Left ventricle myocardium superior (tissue), 1 donor: ENCODE results near the gene CYP3A5. TPM values are rescaled to one million over a fixed set of nuclear protein-coding genes. Genes with fewer than 3 reads are reported as not detected.
A peak's percentile ranks its signal among the peaks of the same experiment; 100 is the strongest.
"Not testable (repeated sequence)": the region's sequence is repeated elsewhere in the genome, so short reads cannot be mapped to it uniquely, and the experiment has no call there.

Experiments used
- ATAC-seq: fragments of 200-7000 bp; cut with Tn5 transposase; one replicate; pipeline ENCODE4 v1.9.1; 2020; ENCODE audit warnings: mild to moderate bottlenecking, moderate library complexity
- DNase-seq: peaks from one replicate; pipeline ENCODE4 v3.0.0-alpha.2; 2020
- intact Hi-C: fragments of 100-400 bp; cut with micrococcal nuclease; formaldehyde crosslinking; loops from one replicate; pipeline ENCODE4 v1.11.0; 2022
- long read RNA-seq: library from polyadenylated mRNA; unstranded; transcript quantifications from one replicate; pipeline ENCODE4 v2.0.0, GENCODE V29; 2021
- total RNA-seq: library from RNA; stranded (reverse); fragmentation: NEBNext Ultra II Directional; extraction: Animal tissue kit (Norgen Biotek cat#: 25700); gene quantifications from one replicate; pipeline ENCODE4 v1.2.1, GENCODE V29; 2021
- donor health status: DM: no; HTN: yes; CAD: no; lungs with severe emphysema.

CYP3A5 gene
- 0.25 TPM for total RNA-seq
- long read RNA-seq: 0 reads

DNA sequence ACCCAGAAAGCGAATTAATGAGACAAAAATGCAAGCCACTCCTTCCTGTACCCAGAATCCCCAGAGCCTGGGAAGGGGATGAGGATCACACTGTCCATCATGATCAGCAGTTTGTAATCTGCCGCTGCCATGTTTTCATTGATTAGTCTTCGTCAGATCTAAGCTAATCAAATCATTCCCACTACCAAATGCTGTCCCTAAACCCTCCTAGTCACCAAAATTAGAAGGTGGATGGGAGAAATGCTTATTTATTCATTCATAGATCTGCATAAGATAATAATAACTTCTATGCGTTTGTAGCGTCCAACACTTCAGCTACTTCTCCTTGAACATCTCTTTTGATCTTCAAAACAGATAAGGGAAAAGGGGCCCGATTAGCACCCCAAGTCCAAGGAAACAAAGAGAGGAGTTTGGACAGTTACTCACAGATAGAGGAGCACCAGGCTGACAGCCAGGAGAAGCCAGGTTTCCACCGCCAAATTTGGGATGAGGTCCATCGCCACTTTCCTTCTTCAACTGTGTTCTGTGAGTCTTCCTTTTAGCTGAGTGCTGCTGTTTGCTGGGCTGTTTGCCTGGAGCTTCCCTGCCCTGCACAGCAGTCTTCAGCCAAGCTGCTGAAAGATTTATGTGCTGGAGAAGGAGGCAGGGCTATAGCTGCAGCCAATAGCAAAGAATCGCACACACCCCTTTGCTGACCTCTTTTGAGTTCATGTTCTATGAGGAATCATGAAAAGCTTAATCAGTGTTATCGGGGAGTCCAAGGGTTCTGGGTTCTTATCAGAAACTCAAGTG is at the start of gene CYP3A5:
Gene CYP3A5 (minus strand): TSS at position 597 of the 792 bp plus-strand sequence. CDS start 100 bp downstream, at position 497.
- ATAC-seq: peak; percentile 59
- intact Hi-C loops: no loop called here
- DNase-seq: no peak

DNA sequence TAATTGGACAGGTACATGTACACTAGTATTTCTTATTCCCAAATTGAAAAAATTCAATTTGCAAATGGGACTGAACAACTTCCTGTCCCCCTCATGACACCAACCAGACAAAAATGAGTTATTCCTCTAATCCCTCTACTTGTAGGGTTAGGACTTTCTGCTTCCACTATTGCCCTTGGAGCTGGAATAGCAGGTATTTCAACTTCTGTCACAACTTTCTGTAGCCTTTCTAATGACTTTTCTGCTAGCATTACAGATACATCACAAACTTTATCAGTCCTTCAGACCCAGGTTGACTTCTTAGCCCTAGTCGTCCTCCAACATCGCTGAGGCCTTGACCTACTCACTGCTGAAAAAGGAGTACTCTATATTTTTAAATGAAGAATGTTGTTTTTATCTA is 48.8 kb upstream of the CYP3A5 start:
- no peak for DNase-seq
- intact Hi-C loops: no loop called here
- no peak for ATAC-seq

DNA sequence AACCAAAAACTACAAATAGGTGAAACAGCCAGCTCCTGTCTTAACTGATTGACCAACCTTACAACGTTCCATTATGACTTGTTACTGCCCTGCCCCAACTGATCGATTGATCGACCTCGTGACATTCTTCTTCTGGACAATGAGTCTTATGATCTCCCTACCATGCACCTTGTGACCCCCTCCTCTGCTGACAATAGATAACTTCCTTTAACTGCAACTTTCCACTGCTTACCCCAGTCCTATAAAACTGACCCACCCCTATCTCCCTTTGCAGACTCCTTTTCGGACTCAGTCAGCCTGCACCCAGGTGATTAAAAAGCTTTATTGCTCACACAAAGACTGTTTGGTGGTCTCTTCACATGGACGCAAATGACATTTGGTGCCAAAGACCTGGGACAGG is 43.4 kb upstream of the CYP3A5 start:
- ATAC-seq, intact Hi-C loops, DNase-seq: not testable (repeated sequence)

DNA sequence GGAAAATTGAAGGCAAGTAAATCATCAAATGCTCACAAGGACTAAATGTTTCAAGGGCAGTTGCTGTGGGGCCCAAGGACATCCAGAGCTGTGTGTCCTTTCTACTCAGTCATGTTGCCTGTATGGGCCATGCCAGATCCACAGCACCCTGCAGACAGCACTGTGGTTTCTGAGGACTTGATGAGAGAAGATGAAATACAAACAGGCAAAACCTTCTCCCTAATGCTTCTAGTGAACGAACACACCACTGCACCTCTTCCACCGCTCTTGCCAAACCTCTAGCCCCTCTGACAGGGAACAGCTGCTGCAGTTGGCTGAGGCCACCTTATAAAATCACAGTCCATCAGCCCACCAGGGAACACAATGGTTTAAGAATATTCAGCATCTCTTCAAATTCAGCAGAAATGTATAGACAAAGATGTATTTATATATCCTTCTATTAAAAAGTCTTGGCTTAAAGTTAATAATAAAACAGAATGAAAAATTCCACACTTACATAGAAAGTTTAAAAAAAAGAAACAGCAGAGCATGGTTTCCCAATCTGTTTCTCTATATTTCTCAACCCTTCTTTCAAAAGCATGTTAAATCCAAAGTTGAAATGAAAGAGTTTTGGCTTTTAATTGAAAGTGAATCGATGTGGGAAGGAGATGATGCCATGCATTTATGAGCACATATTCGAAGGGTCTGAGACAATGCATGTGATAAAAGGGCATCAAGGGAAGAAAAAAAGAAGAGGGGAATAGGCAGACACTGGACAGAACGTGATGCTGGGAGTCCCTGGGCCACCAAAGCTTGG is 41.2 kb upstream of the CYP3A5 start:
- no peak for ATAC-seq
- no peak for DNase-seq
- intact Hi-C loops: no loop called here

DNA sequence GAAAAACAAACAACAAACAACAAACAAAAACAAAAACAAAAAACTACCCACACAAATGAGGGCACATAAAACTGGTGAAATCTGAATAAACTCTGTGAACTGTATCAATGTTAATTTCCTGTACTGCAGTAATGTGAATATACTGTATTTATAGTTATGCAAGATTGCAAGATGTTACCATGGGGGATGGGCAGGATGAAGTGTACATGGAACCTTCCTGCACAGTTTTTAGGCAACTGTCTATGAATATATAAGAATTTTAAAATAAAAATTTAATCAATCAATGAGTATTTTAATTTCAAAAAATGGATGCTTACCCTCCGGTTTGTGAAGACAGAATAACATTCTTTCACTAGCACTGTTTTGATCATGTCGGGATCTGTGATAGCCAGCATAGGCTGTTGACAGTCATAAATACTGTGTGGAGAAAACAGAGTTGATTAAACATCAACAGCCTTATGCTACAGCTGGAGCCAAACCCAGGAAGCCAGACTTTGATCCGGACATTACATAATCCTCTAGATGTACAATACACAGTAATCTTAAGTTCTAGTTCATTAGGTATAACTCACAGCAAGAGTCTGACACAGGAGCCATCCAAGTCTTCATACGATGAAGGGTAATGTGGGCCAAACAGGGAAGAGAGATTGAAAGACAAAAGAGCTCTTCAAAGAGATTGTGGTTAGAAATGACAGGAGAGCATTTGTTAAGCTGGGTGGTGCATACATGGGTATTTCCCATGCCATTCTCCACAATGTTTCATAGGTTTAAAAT is 40.4 kb upstream of the CYP3A5 start:
- DNase-seq (no peak), ATAC-seq (no peak)
- intact Hi-C loops: no loop called here

DNA sequence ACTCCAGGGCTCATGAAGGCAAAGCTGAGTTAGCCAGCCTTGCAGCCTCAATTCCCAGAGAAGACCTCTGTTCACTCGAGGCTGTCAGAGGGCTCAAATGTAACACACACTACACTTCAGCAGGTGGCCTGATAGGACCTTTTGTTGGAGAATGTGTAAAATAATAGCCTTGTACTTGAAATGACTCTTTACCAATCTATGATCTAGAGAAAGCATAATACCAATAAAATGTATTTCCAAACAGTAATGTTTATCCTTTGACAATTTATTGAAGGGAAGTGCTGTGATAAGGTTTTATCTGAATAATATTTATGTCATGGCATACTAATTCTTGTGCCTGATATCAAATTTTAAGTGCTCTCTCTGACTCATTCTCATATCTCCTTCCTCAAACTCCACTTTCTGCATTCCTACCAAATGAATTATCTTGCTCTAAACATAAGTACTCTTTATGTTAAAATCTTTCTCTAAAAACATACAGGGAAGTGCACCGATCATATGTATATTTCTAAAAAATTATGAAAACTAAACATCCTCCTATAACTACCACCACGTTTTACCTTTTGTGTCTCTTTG is 34.3 kb upstream of the CYP3A5 start:
- DNase-seq (no peak), ATAC-seq (no peak)
- intact Hi-C loops: no loop called here

DNA sequence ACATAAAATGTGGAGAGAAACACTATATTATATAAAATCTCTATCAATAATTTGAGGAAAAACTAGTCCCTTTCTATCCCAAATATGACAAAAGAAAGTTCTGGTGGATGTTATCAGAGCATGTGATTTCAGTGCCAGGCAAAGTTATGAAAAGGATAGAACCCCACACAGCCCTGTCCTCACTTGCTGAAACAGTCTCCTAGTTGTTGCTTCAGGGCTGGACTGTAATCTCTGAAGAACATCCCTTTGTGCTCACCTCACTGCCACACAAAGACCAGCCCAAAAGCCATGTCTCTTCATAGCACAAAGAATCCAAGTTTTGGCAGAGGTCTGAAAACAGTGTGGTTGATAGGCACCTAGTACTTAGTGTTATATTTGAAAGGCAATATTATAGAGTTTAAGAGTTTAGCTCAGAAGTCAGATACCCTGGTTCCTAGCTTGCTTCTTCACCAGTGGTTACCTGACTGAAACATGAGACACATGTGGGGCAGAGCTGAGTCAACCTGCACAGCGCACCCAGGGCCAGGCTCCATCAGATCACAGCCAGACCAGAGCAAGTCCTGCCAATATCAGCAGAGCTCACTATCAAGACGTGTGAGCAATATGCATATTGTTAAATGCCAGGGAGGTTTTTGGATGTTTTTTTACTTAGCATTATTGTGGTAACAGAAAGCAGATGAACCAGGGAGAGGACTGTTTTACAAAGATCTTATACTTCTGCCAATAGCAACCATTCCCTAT is 30.2 kb upstream of the CYP3A5 start:
- DNase-seq (no peak), ATAC-seq (no peak)
- intact Hi-C loops: no loop called here

DNA sequence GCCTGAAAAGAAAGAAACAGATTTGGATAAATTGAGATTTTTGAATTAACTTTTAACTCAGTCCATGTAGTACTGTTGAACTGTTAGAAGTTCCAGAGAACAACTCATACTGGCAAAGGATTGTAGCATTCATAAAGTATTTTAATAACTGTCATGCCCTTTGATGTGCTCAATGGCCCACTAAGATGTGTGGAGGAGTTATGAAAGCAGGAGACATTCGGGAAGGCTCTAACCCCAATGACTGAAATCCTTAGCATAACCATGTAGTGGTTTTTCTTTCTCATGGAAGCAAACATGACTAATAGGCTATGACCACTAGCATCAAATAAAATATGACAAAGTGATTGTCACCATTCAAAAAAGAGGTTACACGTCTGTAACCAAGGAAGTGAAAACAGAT is 29.5 kb upstream of the CYP3A5 start:
- no peak for DNase-seq
- ATAC-seq: no peak
- intact Hi-C loops: no loop called here

DNA sequence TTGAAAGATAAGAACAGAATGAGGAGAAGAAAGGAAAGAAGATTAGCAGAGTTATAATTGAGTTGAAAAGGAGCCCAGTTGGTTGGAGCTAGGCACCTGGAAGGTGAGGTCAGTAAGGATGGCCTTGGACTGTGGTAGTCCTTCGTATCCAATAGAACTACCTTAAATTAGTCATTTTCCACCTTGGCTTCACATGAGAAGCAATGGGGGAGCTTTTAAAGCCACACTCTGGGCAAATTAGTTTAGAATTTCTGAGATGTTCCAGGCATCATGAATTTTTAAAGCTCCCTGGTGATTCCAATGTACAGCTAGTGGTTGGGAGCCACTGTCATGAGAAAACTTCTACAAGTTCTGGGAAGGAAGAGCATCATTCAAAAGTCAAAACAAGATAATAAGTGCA is 27.3 kb upstream of the CYP3A5 start:
- intact Hi-C loops: no loop called here

DNA sequence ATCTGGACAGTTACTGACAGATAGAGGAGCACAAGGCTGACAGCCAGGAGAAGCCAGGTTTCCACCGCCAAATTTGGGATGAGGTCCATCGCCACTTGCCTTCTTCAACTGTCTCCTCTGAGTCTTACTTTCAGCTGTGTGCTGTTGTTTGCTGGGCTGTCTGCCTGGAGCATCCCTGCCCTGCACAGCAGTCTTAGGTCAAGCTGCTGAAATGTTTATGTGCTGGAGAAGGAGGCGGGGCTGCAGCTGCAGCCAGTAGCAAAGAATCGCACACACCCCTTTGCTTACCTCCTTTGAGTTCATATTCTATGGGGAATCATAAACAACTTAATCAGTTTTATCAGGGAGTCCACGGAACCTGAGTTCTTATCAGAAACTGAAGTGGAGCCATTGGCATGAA is 20.1 kb upstream of the CYP3A5 start:
- DNase-seq: no peak
- no peak for ATAC-seq
- intact Hi-C loops: no loop called here

More for the DNA sequence above, 27.3 kb upstream of the CYP3A5 start:
- DNase-seq (no peak), ATAC-seq (no peak)

DNA sequence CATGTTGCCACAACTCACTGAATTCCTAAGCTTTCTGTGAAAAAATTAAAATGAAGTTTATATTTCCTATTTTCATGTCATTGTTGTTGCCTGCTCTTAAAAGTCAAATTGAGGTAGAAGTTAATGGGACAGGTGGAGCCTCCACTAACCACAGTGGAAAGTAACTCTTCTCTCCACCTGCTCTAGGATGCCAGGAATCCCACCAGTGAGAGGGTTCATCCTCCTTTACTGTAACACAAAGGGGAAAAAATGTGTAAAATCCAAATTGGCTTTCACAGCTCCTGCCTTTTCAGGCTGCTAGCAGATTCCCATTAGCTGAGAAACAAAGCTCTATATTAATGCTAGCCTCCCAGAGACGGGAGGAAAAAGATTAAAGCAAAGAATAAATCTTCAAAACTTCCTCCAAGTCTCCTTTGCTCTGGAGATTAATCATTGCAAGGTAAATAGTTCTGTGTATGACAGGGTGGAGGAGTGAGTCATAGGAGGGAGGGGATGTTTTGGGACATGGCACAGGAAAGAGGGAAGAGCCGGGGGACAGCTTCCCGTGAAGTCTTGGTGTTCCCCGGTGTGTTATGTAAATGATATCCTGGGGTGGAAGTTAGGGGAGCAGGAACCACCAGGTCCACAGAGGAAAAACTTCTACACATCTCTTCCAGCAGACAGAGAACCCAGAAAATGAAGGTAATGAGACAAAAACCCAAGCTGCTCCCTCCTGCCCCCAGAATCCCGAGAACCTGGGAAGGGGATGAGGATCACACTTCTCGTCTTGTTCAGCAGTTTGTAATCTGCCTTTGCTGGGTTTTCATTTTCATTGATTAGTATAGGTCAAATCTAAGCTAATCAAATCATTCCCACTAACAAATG is 19.3 kb upstream of the CYP3A5 start:
- ATAC-seq, intact Hi-C loops: not testable (repeated sequence)

DNA sequence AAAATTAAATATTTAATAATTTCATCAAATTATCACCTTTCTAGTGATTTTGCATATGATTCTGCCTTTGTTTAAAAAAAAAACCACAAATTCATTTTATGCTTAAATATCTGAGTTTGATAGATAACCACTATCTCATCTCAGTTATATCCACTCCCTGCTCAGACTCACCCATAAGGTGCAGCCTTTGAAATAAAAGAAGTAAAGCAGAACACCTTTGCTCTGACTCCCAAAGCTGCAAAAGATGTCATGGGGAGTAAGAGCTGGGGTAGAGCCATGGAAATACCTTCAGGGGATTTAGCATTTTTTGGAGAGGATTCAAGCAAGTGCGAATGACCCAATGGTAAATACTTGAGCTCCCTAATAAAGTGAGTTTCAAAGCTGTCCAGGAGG is 15.1 kb upstream of the CYP3A5 start:
- intact Hi-C loops: no loop called here
- DNase-seq: no peak
- no peak for ATAC-seq

More for the DNA sequence above, 19.3 kb upstream of the CYP3A5 start:
- not testable (repeated sequence) for DNase-seq

DNA sequence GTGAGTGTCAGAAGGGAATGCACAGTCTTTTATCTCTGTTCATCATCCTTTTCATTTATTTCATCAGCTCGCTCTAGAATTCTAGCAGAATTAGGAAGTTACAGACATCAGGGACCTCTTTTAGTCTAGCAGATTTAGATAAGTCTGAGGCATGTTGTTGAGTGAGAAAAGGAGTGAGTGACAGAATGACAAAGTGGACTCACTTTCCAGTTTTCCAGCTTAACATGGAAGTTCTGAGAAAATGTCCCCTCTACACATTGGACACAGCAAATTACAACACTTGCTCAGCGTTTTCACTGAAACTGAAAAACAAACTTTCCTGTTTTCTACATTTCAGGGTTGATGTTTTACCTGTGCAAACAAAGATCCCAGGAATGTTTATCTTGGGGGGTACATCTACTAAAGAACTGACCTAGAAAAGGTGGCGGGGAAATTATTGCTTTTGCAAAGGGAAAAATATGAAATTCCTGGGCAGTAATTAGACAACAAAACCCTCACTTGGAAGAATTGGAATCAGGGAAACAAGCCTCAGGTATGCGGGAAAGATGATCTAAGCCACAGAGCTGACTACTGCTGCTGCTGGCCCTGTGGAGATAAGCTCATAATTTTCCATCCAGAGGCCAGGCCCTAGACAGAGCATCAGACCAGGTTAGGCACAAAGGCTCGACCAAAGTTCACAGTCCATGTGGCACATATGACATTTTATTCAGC is 14.6 kb upstream of the CYP3A5 start:
- ATAC-seq (no peak), DNase-seq (no peak)

DNA sequence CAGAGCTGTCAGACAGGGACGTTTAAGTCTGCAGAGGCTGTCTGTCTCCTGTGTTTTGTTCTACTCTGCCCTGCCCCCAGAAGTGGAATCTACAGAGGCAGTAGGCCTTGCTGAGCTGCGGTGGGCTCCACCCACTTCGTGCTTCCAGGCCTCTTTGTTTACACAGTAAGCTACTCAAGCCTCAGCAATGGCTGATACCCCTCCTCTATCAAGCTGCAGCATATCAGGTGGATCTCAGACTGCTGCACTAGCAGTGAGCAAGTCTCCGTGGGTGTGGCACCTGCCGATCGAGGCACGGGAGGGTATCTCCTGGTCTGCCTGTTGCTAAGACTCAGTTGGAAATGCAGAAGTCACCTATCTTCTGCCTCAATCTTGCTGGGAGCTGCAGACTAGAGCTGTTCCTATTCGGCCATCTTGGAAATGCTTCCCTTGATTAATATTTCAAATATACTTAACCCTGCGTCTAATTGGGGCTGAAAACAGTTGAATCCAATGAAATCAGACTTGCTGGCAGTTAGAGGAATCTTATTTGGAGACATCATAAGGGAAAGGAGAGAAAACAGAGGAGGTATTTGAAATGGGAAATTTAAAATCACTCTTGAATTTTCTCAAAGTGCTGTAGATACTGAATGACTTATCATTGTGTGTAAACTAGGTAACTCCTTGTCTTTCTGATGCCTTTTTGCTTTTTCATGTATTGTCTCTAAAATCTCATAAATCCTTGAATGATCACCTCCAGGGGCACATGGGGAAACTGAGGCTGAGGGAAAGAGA is 13.8 kb upstream of the CYP3A5 start:
- ATAC-seq (no peak), DNase-seq (no peak)
- intact Hi-C loops: no loop called here

More for the DNA sequence above, 14.6 kb upstream of the CYP3A5 start:
- intact Hi-C loops: no loop called here

DNA sequence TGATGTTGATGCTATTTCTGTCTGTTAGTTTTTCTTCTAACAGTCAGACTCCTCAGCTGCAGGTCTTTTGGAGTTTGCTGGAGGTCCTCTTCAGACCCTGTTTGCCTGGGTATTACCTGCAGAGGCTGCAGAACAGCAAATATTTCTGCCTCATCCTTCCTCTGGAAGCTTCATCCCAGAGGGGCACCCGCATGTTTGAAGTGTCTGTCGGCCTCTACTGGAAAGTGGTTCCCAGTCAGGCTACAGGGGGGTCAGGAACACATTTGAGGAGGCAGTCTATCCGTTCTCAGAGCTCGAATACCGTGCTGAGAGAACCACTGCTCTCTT is 13.3 kb upstream of the CYP3A5 start:
- ATAC-seq: no peak
- no peak for DNase-seq
- intact Hi-C loops: no loop called here

DNA sequence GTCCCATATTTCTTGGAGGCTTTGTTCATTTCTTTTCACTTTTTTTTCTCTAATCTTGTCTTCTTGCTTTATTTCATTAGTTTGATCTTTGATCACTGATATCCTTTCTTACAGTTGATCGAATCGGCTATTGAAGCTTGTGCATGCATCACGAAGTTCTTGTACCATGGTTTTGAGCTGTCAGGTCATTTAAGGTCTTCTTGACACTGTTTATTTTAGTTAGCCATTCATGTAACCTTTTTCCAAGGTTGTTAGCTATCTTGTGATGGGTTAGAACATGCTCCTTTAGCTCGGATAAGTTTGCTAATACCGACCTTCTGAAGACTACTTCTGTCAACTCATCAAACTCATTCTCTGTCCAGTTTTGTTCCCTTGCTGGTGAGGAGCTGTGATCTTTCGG is 12.8 kb upstream of the CYP3A5 start:
- DNase-seq, intact Hi-C loops, ATAC-seq: not testable (repeated sequence)

DNA sequence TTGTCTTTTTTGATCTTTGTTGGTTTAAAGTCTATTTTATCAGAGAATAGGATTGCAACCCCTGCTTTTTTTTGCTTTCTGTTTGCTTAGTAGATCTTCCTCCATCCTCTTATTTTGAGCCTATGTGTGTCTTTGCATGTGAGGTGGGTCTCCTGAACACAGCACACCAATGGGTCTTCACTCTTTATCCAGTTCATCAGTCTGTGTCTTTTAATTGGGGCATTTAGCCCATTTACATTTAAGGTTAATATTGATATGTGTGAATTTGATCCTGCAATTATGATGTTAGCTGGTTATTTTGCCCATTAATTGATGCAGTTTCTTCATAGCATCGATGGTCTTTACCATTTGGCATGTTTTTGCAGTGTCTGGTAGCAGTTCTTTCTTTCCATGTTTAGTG is 11.9 kb upstream of the CYP3A5 start:
- ATAC-seq, DNase-seq, intact Hi-C loops: not testable (repeated sequence)
